Neuronal stem cell (in vitro differentiated cells): ENCODE data around the gene APP.
"Not testable (repeated sequence)": the region's sequence is repeated elsewhere in the genome, so short reads cannot be mapped to it uniquely, and the experiment has no call there.

Experiments used
- DNase-seq: peaks from one replicate; pipeline ENCODE4 v3.0.0-alpha.2; 2013; ENCODE audit warnings: low spot score
- H2AFZ ChIP-seq: one replicate; pipeline ENCODE4 v1.6.1; 2013; ENCODE audit warnings: mild to moderate bottlenecking, low read length, inconsistent platforms
- H2AK5ac ChIP-seq: 2 replicates; pipeline ENCODE4 v1.6.1; 2013; ENCODE audit warnings: low read depth, mild to moderate bottlenecking, inconsistent platforms, low read length, moderate library complexity, mixed read lengths
- H2BK120ac ChIP-seq: 2 replicates; pipeline ENCODE4 v1.6.1; 2013; ENCODE audit warnings: low read depth, mild to moderate bottlenecking, inconsistent platforms, low read length, moderate library complexity, mixed read lengths
- H2BK12ac ChIP-seq: one replicate; pipeline ENCODE4 v1.6.1; 2013; ENCODE audit warnings: low read length, inconsistent platforms
- H2BK15ac ChIP-seq: 2 replicates; pipeline ENCODE4 v1.6.1; 2013; ENCODE audit warnings: mild to moderate bottlenecking, low read length, inconsistent platforms, mixed read lengths
- H2BK5ac ChIP-seq: one replicate; pipeline ENCODE4 v1.6.1; 2013; ENCODE audit warnings: inconsistent platforms, mild to moderate bottlenecking, low read length, moderate library complexity
- H3K14ac ChIP-seq: one replicate; pipeline ENCODE4 v1.6.1; 2013; ENCODE audit warnings: low read length, inconsistent platforms
- H3K18ac ChIP-seq: 2 replicates; pipeline ENCODE4 v1.6.1; 2013; ENCODE audit warnings: low read length, inconsistent platforms
- H3K23ac ChIP-seq: 2 replicates; pipeline ENCODE4 v1.6.1; 2013; ENCODE audit warnings: low read depth, mild to moderate bottlenecking, mixed read lengths, low read length, inconsistent platforms; ENCODE audit not compliant: poor library complexity
- H3K27ac ChIP-seq: replicated peaks from 3 replicates; pipeline ENCODE4 v1.5.1; 2013; ENCODE audit warnings: low read length, inconsistent platforms
- H3K27me3 ChIP-seq, 3 experiments: 2 replicates each; pipeline ENCODE4 v1.6.1; 2013; ENCODE audit warnings: low read length in 3 of 3, mild to moderate bottlenecking in 2 of 3, inconsistent platforms in 1 of 3, low read depth in 1 of 3, mixed read lengths in 1 of 3, moderate library complexity in 1 of 3; ENCODE audit not compliant: control insufficient read depth in 3 of 3, insufficient read depth in 3 of 3
- H3K36me3 ChIP-seq, 2 donors: replicated peaks in 1 of 2; 2 replicates each; pipeline ENCODE4 v1.6.1; 2013; ENCODE audit warnings: low read length in 2 of 2; ENCODE audit not compliant: control insufficient read depth in 2 of 2, insufficient read depth in 2 of 2
- H3K4ac ChIP-seq: 2 replicates; pipeline ENCODE4 v1.6.1; 2013; ENCODE audit warnings: inconsistent platforms, mild to moderate bottlenecking, low read length, moderate library complexity
- H3K4me1 ChIP-seq, 2 donors: 1 replicate in 1 of 2; 2 replicates in 1 of 2; pipeline ENCODE4 v1.6.1; 2013; ENCODE audit warnings: low read length in 2 of 2, low read depth in 1 of 2; ENCODE audit not compliant: control insufficient read depth in 2 of 2, insufficient read depth in 1 of 2
- H3K4me2 ChIP-seq: one replicate; pipeline ENCODE4 v1.6.1; 2013; ENCODE audit warnings: mild to moderate bottlenecking, low read length, inconsistent platforms; ENCODE audit not compliant: insufficient read depth, poor library complexity, severe bottlenecking
- H3K4me3 ChIP-seq, 2 donors: 2 replicates each; pipeline ENCODE4 v1.5.1; 2013; ENCODE audit warnings: low read length in 2 of 2, mild to moderate bottlenecking in 2 of 2, inconsistent platforms in 1 of 2, moderate library complexity in 1 of 2
- H3K79me1 ChIP-seq: one replicate; pipeline ENCODE4 v1.6.1; 2013; ENCODE audit warnings: low read depth, mild to moderate bottlenecking, inconsistent platforms, low read length, moderate library complexity
- H3K9ac ChIP-seq: one replicate; pipeline ENCODE4 v1.6.1; 2013; ENCODE audit warnings: mild to moderate bottlenecking, low read depth, low read length, inconsistent platforms; ENCODE audit not compliant: poor library complexity
- H3K9me3 ChIP-seq, 2 donors: replicated peaks in 1 of 2; 2 replicates each; pipeline versions ENCODE3 to v1.6.1; 2013; ENCODE audit warnings: low read length in 2 of 2, mild to moderate bottlenecking in 2 of 2, inconsistent platforms in 1 of 2, low read depth in 1 of 2, mixed read lengths in 1 of 2, moderate library complexity in 1 of 2; ENCODE audit not compliant: control insufficient read depth in 2 of 2, insufficient read depth in 1 of 2
- H4K8ac ChIP-seq: one replicate; pipeline ENCODE4 v1.6.1; 2013; ENCODE audit warnings: low read depth, mild to moderate bottlenecking, inconsistent platforms, low read length, moderate library complexity
- H4K91ac ChIP-seq: one replicate; pipeline ENCODE4 v1.6.1; 2013; ENCODE audit warnings: low read length, low read depth, mild to moderate bottlenecking, inconsistent platforms; ENCODE audit not compliant: poor library complexity
- WGBS, 2 donors: extraction: QIAGEN DNeasy Blood & Tissue Kit; methylation state at CpG; one replicate each; pipeline ENCODE4 v1.1.7; 2013; ENCODE audit warnings: missing lambda C conversion rate in 2 of 2, mixed read lengths in 1 of 2; ENCODE audit not compliant: insufficient read length in 2 of 2, insufficient replicate concordance in 1 of 2; ENCODE audit errors: extremely low coverage in 2 of 2; 5-methylcytosine and 5-hydroxymethylcytosine counted together

APP gene

DNA sequence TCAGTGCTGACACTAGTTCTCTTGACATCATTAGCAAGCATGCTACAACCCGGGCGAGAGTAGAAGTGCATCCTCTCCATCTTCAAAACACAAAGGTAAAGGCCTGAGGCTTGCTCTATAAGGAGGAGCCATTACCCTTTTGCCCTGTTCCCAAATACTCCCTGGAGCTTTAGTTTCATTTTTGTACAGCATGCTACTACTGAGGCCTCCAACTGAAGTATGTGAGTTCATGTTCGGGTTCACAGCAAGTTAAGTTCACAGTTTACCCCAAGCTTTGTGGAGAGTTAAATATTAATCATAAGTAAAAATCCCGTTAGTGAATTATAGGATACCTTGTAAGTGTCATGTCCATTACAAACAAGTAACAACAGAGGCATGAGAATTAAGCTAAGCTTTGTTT lies 156.6 kb downstream of the APP start:
- Histone ChIP-seq H3K27ac (no peak overlapping the region), H3K4ac (no peak overlapping the region), H3K36me3 (peaks cover 1 to 3% of the 10 kb centered on the region in 2 donors), H3K9me3 (no peaks in the 10 kb centered on the region), H3K18ac (no peak overlapping the region), H3K4me2 (no peak overlapping the region), H3K9ac (no peak overlapping the region), H4K8ac (no peak overlapping the region), H4K91ac (no peak overlapping the region), H3K27me3 (no peaks in the 10 kb centered on the region), H3K14ac (no peak overlapping the region), H2BK15ac (no peak overlapping the region), H3K23ac (no peak overlapping the region), H2BK5ac (no peak overlapping the region), H3K4me3 (no peak overlapping the region), H2BK12ac (no peak overlapping the region), H2BK120ac (no peak overlapping the region), H2AK5ac (no peak overlapping the region), H3K79me1 (peaks cover 2% of the 10 kb centered on the region), H3K4me1 (no peaks in the 10 kb centered on the region), H2AFZ (no peak overlapping the region)
- WGBS, 2 donors: no CpG with 5 or more reads among the region's 4 CpGs
- no peak for DNase-seq

DNA sequence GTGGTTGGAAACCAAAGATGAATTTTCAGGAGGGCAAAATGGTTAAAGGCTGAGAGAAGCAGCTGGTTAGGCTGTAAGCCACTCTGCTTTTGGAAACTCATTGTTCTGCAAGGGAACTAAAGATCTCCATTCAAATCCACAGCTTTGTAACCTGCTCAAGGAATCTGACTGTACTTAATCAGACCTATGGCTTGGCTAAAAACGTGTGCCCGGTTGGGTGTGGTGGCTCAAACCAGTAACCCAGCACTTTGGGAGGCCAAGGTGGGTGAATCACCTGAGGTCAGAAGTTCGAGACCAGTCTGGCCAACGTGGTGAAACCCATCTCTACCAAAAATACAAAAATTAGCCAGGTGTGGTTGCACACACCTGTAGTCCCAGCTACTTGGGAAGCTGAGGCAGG lies 158.1 kb downstream of the APP start:
- DNase-seq, H3K14ac ChIP-seq, H4K8ac ChIP-seq, H2BK15ac ChIP-seq, H3K4me3 ChIP-seq, H2BK120ac ChIP-seq, H3K27ac ChIP-seq, H2BK5ac ChIP-seq, H3K9ac ChIP-seq, H3K18ac ChIP-seq, H3K4me2 ChIP-seq, H3K36me3 ChIP-seq, H4K91ac ChIP-seq, H3K27me3 ChIP-seq, H2AFZ ChIP-seq, H3K9me3 ChIP-seq, H3K23ac ChIP-seq, H3K4ac ChIP-seq, H3K4me1 ChIP-seq, H3K79me1 ChIP-seq, H2BK12ac ChIP-seq, H2AK5ac ChIP-seq: not testable (repeated sequence)
- no CpG with 5 or more reads among the region's 4 CpGs for WGBS, 2 donors

DNA sequence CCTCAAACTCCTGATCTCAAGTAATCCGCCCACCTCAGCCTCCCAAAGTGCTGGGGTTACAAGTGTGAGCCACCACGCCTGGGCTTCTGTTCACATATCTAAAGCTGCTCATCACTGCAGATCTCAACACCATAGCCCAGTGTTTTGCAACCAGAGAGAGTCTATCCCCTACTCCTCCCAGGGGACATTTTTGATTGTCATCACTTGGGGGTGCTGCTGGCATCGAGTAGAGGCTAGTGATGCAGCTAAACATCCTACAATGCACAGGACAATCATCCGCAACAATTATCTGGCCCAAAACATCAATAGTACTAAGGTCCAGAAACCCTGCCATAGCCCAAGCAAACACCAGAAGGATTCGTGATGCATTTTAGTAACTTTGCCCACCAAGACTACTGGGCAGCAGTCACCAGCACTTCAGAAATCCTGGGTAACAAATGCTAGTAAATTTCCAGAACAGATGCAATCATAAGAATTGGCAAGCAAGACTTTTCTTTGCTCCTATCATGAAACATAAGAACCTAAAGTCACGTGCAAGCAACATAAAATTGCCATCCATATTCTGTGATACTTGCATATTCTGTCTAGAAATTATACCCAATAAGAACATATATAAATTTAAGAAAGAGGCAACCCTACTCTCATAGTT lies 159.2 kb downstream of the APP start:
- peaks cover 1 to 3% of the 10 kb centered on the region in 2 donors for H3K36me3 ChIP-seq
- no peak overlapping the region for H4K91ac ChIP-seq
- no peak overlapping the region for H3K27ac ChIP-seq
- H2BK12ac ChIP-seq: no peak overlapping the region
- no peaks in the 10 kb centered on the region for H3K27me3 ChIP-seq
- H3K79me1 ChIP-seq: peaks cover 2% of the 10 kb centered on the region
- H2BK120ac ChIP-seq: no peak overlapping the region
- no peak overlapping the region for H2BK15ac ChIP-seq
- H3K14ac ChIP-seq: no peak overlapping the region
- H3K9me3 ChIP-seq: no peaks in the 10 kb centered on the region
- no peak overlapping the region for H3K4me2 ChIP-seq
- H4K8ac ChIP-seq: no peak overlapping the region
- no peak overlapping the region for H3K4me3 ChIP-seq
- H2AFZ ChIP-seq: no peak overlapping the region
- H3K9ac ChIP-seq: no peak overlapping the region
- no peak overlapping the region for H3K4ac ChIP-seq
- peaks cover 0 to under 1% of the 10 kb centered on the region in 2 donors for H3K4me1 ChIP-seq
- no peak overlapping the region for H3K23ac ChIP-seq
- no CpG with 5 or more reads among the region's 6 CpGs for WGBS, 2 donors
- H2BK5ac ChIP-seq: no peak overlapping the region
- DNase-seq: no peak
- H2AK5ac ChIP-seq: no peak overlapping the region
- H3K18ac ChIP-seq: no peak overlapping the region

- no peak overlapping the region for H2AK5ac ChIP-seq
- no peak for DNase-seq
- no peak overlapping the region for H3K4ac ChIP-seq
- H3K9ac ChIP-seq: no peak overlapping the region
- H3K14ac ChIP-seq: no peak overlapping the region
- no peak overlapping the region for H4K91ac ChIP-seq
- H3K79me1 ChIP-seq: peaks cover 2% of the 10 kb centered on the region
- H2BK15ac ChIP-seq: no peak overlapping the region
- H3K23ac ChIP-seq: no peak overlapping the region
- no peak overlapping the region for H3K4me2 ChIP-seq
- H3K27ac ChIP-seq: no peak overlapping the region
- H4K8ac ChIP-seq: no peak overlapping the region
- H3K4me3 ChIP-seq: no peak overlapping the region
- peaks cover 0 to 3% of the 10 kb centered on the region in 2 donors for H3K4me1 ChIP-seq
- WGBS, 2 donors: no CpG with 5 or more reads among the region's 8 CpGs
- no peak overlapping the region for H2BK12ac ChIP-seq
- H3K27me3 ChIP-seq: no peaks in the 10 kb centered on the region
- H2BK120ac ChIP-seq: no peak overlapping the region
- H3K18ac ChIP-seq: no peak overlapping the region
- peaks cover 0 to 4% of the 10 kb centered on the region in 2 donors for H3K9me3 ChIP-seq
- no peak overlapping the region for H2AFZ ChIP-seq
- no peak overlapping the region for H2BK5ac ChIP-seq
- H3K36me3 ChIP-seq: peaks cover 0 to 3% of the 10 kb centered on the region in 2 donors
Measured at GRCh38 chr21:26007951-26008498, 162.5 kb downstream of the APP start.
